ENCODE measurements around the gene ABTB2. TPM values are rescaled to one million over a fixed set of nuclear protein-coding genes. Genes with fewer than 3 reads are reported as not detected.
"Not testable (repeated sequence)": the region's sequence is repeated elsewhere in the genome, so short reads cannot be mapped to it uniquely, and the experiment has no call there.

ABTB2 gene
- total RNA-seq, 2 experiments from 2014 or later, result 0.91 to 0.97 TPM

- ATAC-seq (ENCODE audit: low read depth) (no peak), DNase-seq (no peak)
- H3K9me3 Mint-ChIP-seq, result no peaks in the 10 kb centered on the region
- POLR2A ChIA-PET, result interaction anchor here (1.5 to 3.2 kb wide), 4 partner anchors 11 to 108 kb away, joined by 6 to 17 read pairs (median 12); partner anchors contain the start of gene ABTB2
- H3K27ac Mint-ChIP-seq, result no peak overlapping the region
- no peaks in the 10 kb centered on the region for H3K36me3 Mint-ChIP-seq
- H3K4me1 Mint-ChIP-seq, result peaks cover 61% of the 10 kb centered on the region
- H3K27me3 Mint-ChIP-seq, result peaks cover 7% of the 10 kb centered on the region
- H3K4me3 Mint-ChIP-seq, result no peak overlapping the region
These were observed 107.6 kb downstream of the ABTB2 start for GRCh38 chr11:34250211-34250610.

GRCh38 chr11:34249439-34249838 lies 108.4 kb downstream of the ABTB2 start:
- H3K27me3 Mint-ChIP-seq, result peaks cover 5% of the 10 kb centered on the region
- ATAC-seq (ENCODE audit: low read depth), result no peak
- H3K4me1 Mint-ChIP-seq, result peaks cover 68% of the 10 kb centered on the region
- H3K27ac Mint-ChIP-seq, result peak overlapping the region; percentile 44
- POLR2A ChIA-PET, result interaction anchor here (1.6 to 3.2 kb wide), 3 partner anchors 10 to 75 kb away, joined by 7 to 17 read pairs (median 16); no protein-coding TSS in a partner anchor
- H3K9me3 Mint-ChIP-seq, result no peaks in the 10 kb centered on the region
- peak overlapping the region; percentile 57 for H3K4me3 Mint-ChIP-seq
- no peak for DNase-seq
- no peaks in the 10 kb centered on the region for H3K36me3 Mint-ChIP-seq

DNA sequence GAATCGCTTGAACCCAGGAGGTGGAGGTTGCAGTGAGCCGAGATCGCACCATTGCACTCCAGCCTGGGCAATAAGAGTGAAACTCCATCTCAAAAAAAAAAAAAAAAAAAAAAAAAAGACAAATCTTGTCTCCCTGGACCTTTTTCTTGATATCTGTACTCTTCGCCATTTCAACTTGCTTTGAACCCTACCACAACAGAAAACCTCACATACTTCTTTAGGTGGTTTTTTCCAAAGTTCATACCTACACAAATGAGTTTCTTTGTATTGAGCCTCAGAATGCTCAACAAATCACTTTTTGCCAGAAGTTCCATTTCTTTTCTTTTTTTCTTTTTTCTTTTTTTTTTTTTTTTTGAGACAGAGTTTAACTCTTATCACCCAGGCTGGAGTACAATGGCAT lies 111.3 kb downstream of the ABTB2 start:
- H3K36me3 Mint-ChIP-seq; H3K9me3 Mint-ChIP-seq; H3K27ac Mint-ChIP-seq; POLR2A ChIA-PET; ATAC-seq (ENCODE audit: low read depth); DNase-seq; H3K27me3 Mint-ChIP-seq; H3K4me3 Mint-ChIP-seq: not testable (repeated sequence)
- H3K4me1 Mint-ChIP-seq, result peaks cover 76% of the 10 kb centered on the region

DNA sequence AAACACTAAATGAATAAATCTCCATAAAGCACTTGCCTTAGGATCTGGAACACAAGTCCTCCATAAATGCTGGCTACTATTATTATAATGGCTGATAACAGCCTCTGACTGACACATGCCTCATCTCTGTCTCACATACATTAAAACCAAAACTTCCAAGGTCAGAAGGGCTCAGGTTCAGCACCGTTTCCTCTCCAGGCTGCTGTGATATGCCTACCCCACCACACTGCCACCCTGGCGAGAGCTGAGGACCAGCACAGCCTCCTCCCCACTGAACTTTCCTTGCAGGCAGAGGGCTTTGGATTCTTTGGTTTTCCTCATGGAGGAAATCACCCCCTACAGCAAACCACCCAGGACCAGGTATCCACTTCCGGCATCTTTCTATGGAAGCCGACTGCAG lies 112.8 kb downstream of the ABTB2 start:
- Mint-ChIP-seq H3K9me3 (no peaks in the 10 kb centered on the region), H3K27ac (no peak overlapping the region)

GRCh38 chr11:34243600-34244464 lies 114.0 kb downstream of the ABTB2 start:
- peak; percentile 55 for ATAC-seq (ENCODE audit: low read depth)
- H3K27me3 Mint-ChIP-seq, result peaks cover 8% of the 10 kb centered on the region
- peak overlapping the region; percentile 41 for H3K27ac Mint-ChIP-seq
- H3K36me3 Mint-ChIP-seq, result no peaks in the 10 kb centered on the region
- POLR2A ChIA-PET, result interaction anchor here (1.4 to 2.6 kb wide), 2 partner anchors 8 to 10 kb away, joined by 3 to 8 read pairs; no protein-coding TSS in a partner anchor
- no peaks in the 10 kb centered on the region for H3K9me3 Mint-ChIP-seq
- DNase-seq, result no peak
- H3K4me3 Mint-ChIP-seq, result peak overlapping the region; percentile 10
- H3K4me1 Mint-ChIP-seq, result peaks cover 52% of the 10 kb centered on the region

More for the DNA sequence above, 112.8 kb downstream of the ABTB2 start:
- no peaks in the 10 kb centered on the region for H3K36me3 Mint-ChIP-seq
- H3K4me3 Mint-ChIP-seq, result peak overlapping the region; percentile 13
- DNase-seq (no peak), ATAC-seq (ENCODE audit: low read depth) (no peak)
- H3K4me1 Mint-ChIP-seq, result peaks cover 61% of the 10 kb centered on the region
- POLR2A ChIA-PET, result interaction anchor here (1.4 to 2.6 kb wide), 2 partner anchors 9 to 11 kb away, joined by 3 to 8 read pairs; no protein-coding TSS in a partner anchor
- peaks cover 8% of the 10 kb centered on the region for H3K27me3 Mint-ChIP-seq

DNA sequence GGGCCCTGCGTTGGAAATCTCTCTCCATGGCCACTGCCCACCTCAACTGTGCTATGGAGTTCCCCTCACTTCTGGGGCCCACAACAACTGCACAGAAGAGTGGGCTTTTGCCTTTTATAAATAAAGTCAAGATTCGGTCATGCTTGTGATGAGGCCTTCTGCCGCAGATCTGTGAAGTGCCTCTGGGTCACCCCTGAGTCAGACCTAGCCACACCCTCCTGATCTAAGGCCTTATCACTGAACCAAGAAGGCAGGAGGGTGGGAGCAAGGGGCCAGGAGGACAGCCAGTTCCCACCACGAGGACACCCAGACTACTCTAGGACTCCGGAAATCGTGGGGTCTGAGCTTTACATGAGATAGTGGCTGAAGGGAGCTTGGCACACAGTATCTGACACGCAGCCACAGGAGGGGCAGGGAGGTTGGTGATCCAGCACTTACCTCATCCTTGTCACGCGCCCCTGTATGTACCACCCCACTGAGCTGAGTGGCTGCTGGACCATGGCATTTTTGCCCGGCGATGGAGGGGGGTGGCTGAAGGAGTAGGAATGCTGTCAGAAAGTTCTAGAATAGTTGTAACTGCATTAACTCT lies 115.7 kb downstream of the ABTB2 start:
- ATAC-seq (ENCODE audit: low read depth), result no peak
- H3K9me3 Mint-ChIP-seq, result no peaks in the 10 kb centered on the region
- POLR2A ChIA-PET, result interaction anchor here (1.2 kb wide), 1 partner anchor 11 kb away, joined by 4 read pairs; no protein-coding TSS in a partner anchor
- H3K4me1 Mint-ChIP-seq, result peaks cover 36% of the 10 kb centered on the region
- no peak overlapping the region for H3K4me3 Mint-ChIP-seq
- H3K27ac Mint-ChIP-seq, result no peak overlapping the region
- H3K36me3 Mint-ChIP-seq, result no peaks in the 10 kb centered on the region
- DNase-seq, result no peak
- H3K27me3 Mint-ChIP-seq, result peaks cover 10% of the 10 kb centered on the region

GRCh38 chr11:34240150-34240494 lies 117.7 kb downstream of the ABTB2 start:
- Mint-ChIP-seq H3K9me3 (no peaks in the 10 kb centered on the region), H3K4me1 (peaks cover 29% of the 10 kb centered on the region), H3K4me3 (no peak overlapping the region), H3K27ac (no peak overlapping the region), H3K36me3 (no peaks in the 10 kb centered on the region), H3K27me3 (peaks cover 13% of the 10 kb centered on the region)
- DNase-seq (no peak), ATAC-seq (ENCODE audit: low read depth) (no peak)
- POLR2A ChIA-PET, result no interaction called here

DNA sequence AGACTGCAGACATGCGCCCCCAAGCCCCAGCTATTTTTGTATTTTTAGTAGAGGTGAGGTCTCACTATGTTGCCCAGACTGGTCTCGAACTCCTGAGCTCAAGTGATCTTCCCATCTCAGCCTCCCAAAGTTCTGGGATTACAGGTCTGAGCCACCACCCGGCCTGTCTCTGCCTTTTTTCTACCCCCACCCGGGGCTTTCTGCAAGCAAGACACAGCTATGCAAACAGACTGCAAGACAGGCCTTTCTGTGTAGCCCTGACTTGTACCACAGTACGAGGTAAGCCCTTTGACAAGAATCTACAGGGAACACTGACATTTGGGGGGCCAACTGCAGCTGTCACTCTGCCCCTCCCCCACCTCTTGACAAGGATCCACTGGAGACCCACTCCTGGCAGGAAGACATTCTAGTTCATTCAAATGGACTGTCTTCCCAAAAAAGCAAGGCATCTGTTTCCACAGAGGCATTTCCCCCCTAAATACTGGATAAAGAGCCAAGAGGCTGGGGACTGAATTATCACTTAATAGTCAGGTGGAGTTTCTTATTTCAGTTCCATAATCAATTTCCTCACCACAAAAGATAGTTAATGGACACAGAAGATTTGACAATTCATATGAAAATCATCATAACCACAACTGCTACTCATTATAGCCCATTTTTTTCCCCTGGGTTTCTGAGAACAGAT lies 118.2 kb downstream of the ABTB2 start:
- H3K27me3 Mint-ChIP-seq, result peaks cover 13% of the 10 kb centered on the region
- no peak overlapping the region for H3K4me3 Mint-ChIP-seq
- no peak for DNase-seq
- no peak for ATAC-seq (ENCODE audit: low read depth)
- no peaks in the 10 kb centered on the region for H3K9me3 Mint-ChIP-seq
- no peak overlapping the region for H3K27ac Mint-ChIP-seq
- H3K36me3 Mint-ChIP-seq, result no peaks in the 10 kb centered on the region
- POLR2A ChIA-PET, result interaction anchor here (1.3 kb wide), 1 partner anchor 9 kb away, joined by 17 read pairs; no protein-coding TSS in a partner anchor
- peaks cover 27% of the 10 kb centered on the region for H3K4me1 Mint-ChIP-seq

- DNase-seq (no peak), ATAC-seq (ENCODE audit: low read depth) (no peak)
- POLR2A ChIA-PET, result interaction anchor here (1.3 kb wide), 1 partner anchor 10 kb away, joined by 17 read pairs; no protein-coding TSS in a partner anchor
- H3K4me3 Mint-ChIP-seq, result no peak overlapping the region
- H3K36me3 Mint-ChIP-seq, result no peaks in the 10 kb centered on the region
- H3K27ac Mint-ChIP-seq, result no peak overlapping the region
- H3K9me3 Mint-ChIP-seq, result no peaks in the 10 kb centered on the region
- peaks cover 24% of the 10 kb centered on the region for H3K4me1 Mint-ChIP-seq
- H3K27me3 Mint-ChIP-seq, result peaks cover 13% of the 10 kb centered on the region
These were observed 118.8 kb downstream of the ABTB2 start for GRCh38 chr11:34238966-34239365.

DNA sequence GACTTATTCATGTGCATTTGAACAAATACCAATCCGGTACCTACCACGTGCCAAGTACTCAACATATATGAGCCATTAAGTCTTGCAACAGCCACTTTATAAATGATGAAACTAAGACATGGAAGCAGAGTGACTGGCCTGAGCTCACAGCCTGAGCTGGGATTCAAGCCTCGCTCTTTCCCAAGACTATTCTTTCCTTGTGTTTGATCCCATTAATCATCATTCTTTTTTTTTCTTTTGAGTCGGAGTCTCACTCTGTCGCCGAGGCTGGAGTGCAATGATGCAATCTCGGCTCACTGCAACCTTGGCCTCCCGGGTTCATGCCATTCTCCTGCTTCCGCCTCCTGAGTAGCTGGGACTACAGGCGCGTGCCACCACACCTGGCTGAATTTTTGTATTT lies 119.3 kb downstream of the ABTB2 start:
- H3K27ac Mint-ChIP-seq, result no peak overlapping the region
- peaks cover 13% of the 10 kb centered on the region for H3K27me3 Mint-ChIP-seq
- no peak overlapping the region for H3K4me3 Mint-ChIP-seq
- H3K4me1 Mint-ChIP-seq, result peaks cover 24% of the 10 kb centered on the region
- POLR2A ChIA-PET, result interaction anchor here (1.3 kb wide), 1 partner anchor 10 kb away, joined by 17 read pairs; no protein-coding TSS in a partner anchor
- H3K36me3 Mint-ChIP-seq, result no peaks in the 10 kb centered on the region
- H3K9me3 Mint-ChIP-seq, result no peaks in the 10 kb centered on the region
- DNase-seq (no peak), ATAC-seq (ENCODE audit: low read depth) (no peak)

DNA sequence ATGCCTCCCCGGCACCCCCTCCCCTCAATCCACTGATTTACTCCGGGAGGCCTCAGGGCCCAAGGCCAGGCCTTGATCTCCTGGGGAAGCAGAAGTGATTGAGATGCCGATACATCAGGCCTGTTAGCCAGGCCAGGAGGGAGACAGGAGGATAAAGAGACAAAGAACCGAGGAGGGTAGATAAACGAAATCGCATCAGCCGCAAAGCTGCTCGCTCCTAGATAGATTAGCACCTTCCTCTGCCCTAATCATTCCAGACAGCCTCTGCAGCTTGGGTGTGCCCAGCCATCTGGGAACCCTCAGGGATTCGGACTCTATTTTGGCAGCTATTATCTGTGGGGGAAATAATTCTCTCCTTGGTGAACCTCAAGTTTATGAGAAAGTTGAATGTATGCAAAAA lies 121.2 kb downstream of the ABTB2 start:
- H3K27ac Mint-ChIP-seq, result no peak overlapping the region
- H3K9me3 Mint-ChIP-seq, result no peaks in the 10 kb centered on the region
- ATAC-seq (ENCODE audit: low read depth) (no peak), DNase-seq (no peak)
- peaks cover 9% of the 10 kb centered on the region for H3K27me3 Mint-ChIP-seq
- no peak overlapping the region for H3K4me3 Mint-ChIP-seq
- POLR2A ChIA-PET, result interaction anchor here (1.6 kb wide), 1 partner anchor 12 kb away, joined by 5 read pairs; no protein-coding TSS in a partner anchor
- no peaks in the 10 kb centered on the region for H3K36me3 Mint-ChIP-seq
- H3K4me1 Mint-ChIP-seq, result peaks cover 17% of the 10 kb centered on the region

DNA sequence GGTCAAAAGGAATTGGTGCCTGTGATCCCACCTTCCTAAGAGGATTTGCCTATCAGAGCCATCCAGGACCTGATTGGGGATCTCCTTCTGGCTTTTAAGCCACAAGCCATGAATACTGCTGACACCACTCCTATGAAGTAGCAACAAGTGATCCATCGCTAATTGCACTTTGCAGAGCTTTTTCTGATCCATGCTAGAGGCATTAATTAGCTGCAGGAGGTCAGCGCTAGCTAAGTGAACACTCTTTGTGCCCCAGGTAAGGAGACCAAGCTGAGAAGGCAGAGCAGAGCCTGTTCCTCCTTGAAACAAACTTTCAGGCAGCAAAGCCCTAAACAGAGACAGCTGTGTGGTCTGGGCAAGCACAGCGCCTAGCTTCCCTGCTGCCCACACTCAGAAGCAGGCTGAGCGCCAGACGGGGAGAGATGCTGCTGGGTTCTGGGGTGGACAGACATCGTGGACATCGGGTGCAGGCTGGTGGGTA lies 122.2 kb downstream of the ABTB2 start:
- peaks cover 17% of the 10 kb centered on the region for H3K4me1 Mint-ChIP-seq
- H3K27me3 Mint-ChIP-seq, result peaks cover 7% of the 10 kb centered on the region
- peak overlapping the region; percentile 1 for H3K27ac Mint-ChIP-seq
- no peak for ATAC-seq (ENCODE audit: low read depth)
- no peak for DNase-seq
- POLR2A ChIA-PET, result interaction anchor here (0.8 to 1.6 kb wide), 2 partner anchors 9 to 13 kb away, joined by 3 to 5 read pairs; no protein-coding TSS in a partner anchor
- H3K36me3 Mint-ChIP-seq, result no peaks in the 10 kb centered on the region
- H3K4me3 Mint-ChIP-seq, result peak overlapping the region; percentile 11
- no peaks in the 10 kb centered on the region for H3K9me3 Mint-ChIP-seq

DNA sequence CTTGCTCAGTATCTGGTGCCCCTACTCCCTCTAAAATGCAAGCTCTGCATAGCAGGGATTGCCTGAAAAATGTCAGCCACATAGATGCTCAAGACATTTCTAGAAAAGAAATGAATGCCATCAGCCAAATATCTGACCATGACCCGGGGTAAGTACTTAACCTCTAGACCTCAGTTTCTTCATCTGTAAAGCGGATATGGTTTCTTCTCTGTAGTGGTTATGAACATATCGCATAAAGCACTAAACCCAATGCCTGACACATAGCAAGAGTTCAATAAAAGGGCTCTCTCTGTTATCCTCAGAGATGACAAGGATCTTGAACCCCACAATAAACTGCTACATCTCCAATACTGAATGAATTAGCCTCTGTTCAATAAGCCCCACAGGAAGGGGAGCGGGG lies 122.6 kb downstream of the ABTB2 start:
- Mint-ChIP-seq H3K9me3 (no peaks in the 10 kb centered on the region), H3K4me1 (peaks cover 17% of the 10 kb centered on the region), H3K4me3 (peak overlapping the region; percentile 37), H3K36me3 (no peaks in the 10 kb centered on the region), H3K27ac (peak overlapping the region; percentile 63), H3K27me3 (peaks cover 5% of the 10 kb centered on the region)
- DNase-seq (no peak), ATAC-seq (ENCODE audit: low read depth) (peak; percentile 44)
- POLR2A ChIA-PET, result interaction anchor here (1.5 to 1.6 kb wide), 2 partner anchors 9 to 13 kb away, joined by 5 to 8 read pairs; no protein-coding TSS in a partner anchor
